Stimulated activated CD8-positive, alpha-beta memory T cell treated with anti-CD3 and anti-CD28 coated beads, Interleukin-2, amount 100 ng/mL, for 1 hour (primary cell): ENCODE results near the gene MYO6.

ENCODE experiments used
- DNase-seq, 2 donors: peaks; one replicate each; pipeline ENCODE4 v3.0.0-alpha.2; 2020; ENCODE audit warnings: low read depth in 2 of 2

MYO6 gene

GRCh38 chr6:75946146-75946831 lies 197.2 kb downstream of the MYO6 start:
- DNase-seq: no peak

- DNase-seq: no peak
Observed at GRCh38 chr6:75947935-75948334, 198.9 kb downstream of the MYO6 start.

DNA sequence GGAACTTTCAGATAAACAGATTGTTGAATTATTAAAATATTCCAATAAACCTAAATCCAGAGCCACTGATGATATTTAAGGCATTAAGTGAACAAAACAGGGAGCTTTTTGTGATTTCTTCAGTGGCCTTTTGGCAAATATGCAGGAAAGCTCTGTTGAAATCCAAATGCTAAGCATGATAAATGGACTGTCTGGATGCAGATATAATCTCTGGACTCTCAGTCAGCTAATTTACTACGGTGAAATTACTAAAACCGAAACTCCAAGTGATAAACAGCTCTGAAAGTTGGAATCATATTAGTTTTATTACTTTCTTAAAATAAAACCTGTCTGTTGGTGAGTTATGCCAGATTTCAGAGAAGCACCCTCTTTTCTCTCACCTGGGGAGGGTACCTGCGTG lies 203.1 kb downstream of the MYO6 start:
- no peak for DNase-seq

GRCh38 chr6:75963569-75963968 lies 214.5 kb downstream of the MYO6 start:
- no peak for DNase-seq

DNA sequence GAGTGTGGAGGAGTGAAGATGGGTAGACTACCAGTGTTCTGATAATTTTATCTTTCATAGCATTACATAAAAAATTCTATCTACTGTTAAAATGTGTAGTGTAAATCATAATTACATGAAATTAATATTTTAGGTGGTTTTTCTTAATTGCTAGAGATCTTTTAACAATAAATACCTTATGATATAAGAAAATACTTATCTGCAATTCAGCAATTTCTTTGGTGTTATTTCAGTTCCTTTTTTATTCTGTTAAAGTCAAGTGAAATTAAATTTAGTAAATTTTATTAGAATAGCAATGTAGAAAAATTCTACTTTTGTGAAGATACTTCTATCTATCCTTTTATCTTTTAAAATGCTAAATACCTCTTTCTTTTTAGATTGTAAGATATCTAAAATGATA lies 219.1 kb downstream of the MYO6 start:
- no peak for DNase-seq
